GOT3 (cell line): ENCODE results near the gene ADIPOQ.
"Not testable (repeated sequence)": the region's sequence is repeated elsewhere in the genome, so short reads cannot be mapped to it uniquely, and the experiment has no call there.

Experiments
- DNase-seq: peaks from one replicate; lab custom pipeline; 2025; ENCODE audit warnings: mixed read lengths; lab: John Stamatoyannopoulos, UW

ADIPOQ gene

GRCh38 chr3:186826410-186826975, 16.0 kb upstream of the ADIPOQ start:
- DNase-seq = no peak

- DNase-seq = peak; percentile 57
These were observed 15.3 kb upstream of the ADIPOQ start for GRCh38 chr3:186826976-186827857.

GRCh38 chr3:186828340-186828739, 14.2 kb upstream of the ADIPOQ start:
- no peak for DNase-seq

GRCh38 chr3:186831798-186832197, 10.7 kb upstream of the ADIPOQ start:
- DNase-seq = no peak

GRCh38 chr3:186832276-186832675, 10.2 kb upstream of the ADIPOQ start:
- DNase-seq = no peak

GRCh38 chr3:186839874-186840641, 2.5 kb upstream of the ADIPOQ start:
- peak; percentile 84 for DNase-seq

- no peak for DNase-seq
These were observed 890 bp upstream of the ADIPOQ start for GRCh38 chr3:186841620-186842019.

- no peak for DNase-seq
These were observed 526 bp downstream of the ADIPOQ start for GRCh38 chr3:186843039-186843432.

GRCh38 chr3:186844908-186845307, 2.4 kb downstream of the ADIPOQ start:
- DNase-seq = no peak

- no peak for DNase-seq
These were observed 3.2 kb downstream of the ADIPOQ start for GRCh38 chr3:186845756-186846155.

GRCh38 chr3:186847437-186847836, 4.9 kb downstream of the ADIPOQ start:
- no peak for DNase-seq

GRCh38 chr3:186849374-186849975, 7.0 kb downstream of the ADIPOQ start:
- DNase-seq = no peak

GRCh38 chr3:186851835-186852234, 9.3 kb downstream of the ADIPOQ start:
- DNase-seq = not testable (repeated sequence)

GRCh38 chr3:186852994-186853393, 10.5 kb downstream of the ADIPOQ start:
- no peak for DNase-seq

GRCh38 chr3:186854146-186854545, 11.6 kb downstream of the ADIPOQ start:
- DNase-seq = no peak

- DNase-seq = no peak
These were observed 12.4 kb downstream of the ADIPOQ start for GRCh38 chr3:186854954-186855353.

GRCh38 chr3:186857743-186858142, 15.2 kb downstream of the ADIPOQ start:
- DNase-seq = no peak

GRCh38 chr3:186865215-186865853, 22.8 kb downstream of the ADIPOQ start:
- not testable (repeated sequence) for DNase-seq

GRCh38 chr3:186866095-186866494, 23.6 kb downstream of the ADIPOQ start:
- DNase-seq = not testable (repeated sequence)

GRCh38 chr3:186869253-186870100, 27.0 kb downstream of the ADIPOQ start:
- DNase-seq = no peak
